ENCODE measurements around the gene FRYL. TPM values are rescaled to one million over a fixed set of nuclear protein-coding genes. Genes with fewer than 3 reads are reported as not detected.

Gene FRYL
- total and polyA plus RNA-seq, 2 of the 8 experiments (the other 6 are each of a cell fraction or from before 2014, with no cell fraction given): 8.0 to 36.5 TPM

- TF ChIP-seq CTCF (IDR thresholded peaks at IDR 0.05; ENCODE audit: control extremely low read depth in 1 of 3, insufficient read depth in 1 of 3, low read depth in 1 of 3, low read length in 3 of 3) (no peak), JUN (IDR thresholded peaks at IDR 0.05; ENCODE audit: low read depth, low read length) (no peak), POLR2A (IDR thresholded peaks at IDR 0.05; ENCODE audit: control extremely low read depth in 1 of 2, low read depth in 2 of 2, low read length in 2 of 2) (peak in 1 of 2 experiments; percentile 59; a peak in 2 of 3 replicates), SP4 (IDR thresholded peaks at IDR 0.05; ENCODE audit: low read length) (peak; percentile 57), NRF1 (IDR thresholded peaks at IDR 0.05; ENCODE audit: low read depth, low read length) (no peak), HDAC6 (IDR thresholded peaks at IDR 0.05; ENCODE audit: low read depth, low read length) (no peak), PHF8 (conservative IDR thresholded peaks at IDR 0.05; ENCODE audit: low read depth, low read length) (peak; percentile 27), ZNF274 (IDR thresholded peaks at IDR 0.05; ENCODE audit: borderline replicate concordance, extremely low read depth, low read length) (no peak), TBP (IDR thresholded peaks at IDR 0.05; ENCODE audit: low read depth, low read length) (peak; percentile 43; the same call in 1 of the 2 replicates), CBX5 (IDR thresholded peaks at IDR 0.05; ENCODE audit: low read depth, low read length) (no peak), TEAD4 (IDR thresholded peaks at IDR 0.05; ENCODE audit: low read depth, low read length) (no peak), CHD2 (IDR thresholded peaks at IDR 0.05; ENCODE audit: low read length) (peak; percentile 90), TAF1 (IDR thresholded peaks at IDR 0.05; ENCODE audit: low read depth, low read length) (peak; percentile 52), SP2 (IDR thresholded peaks at IDR 0.05; ENCODE audit: low read length) (peak; percentile 86), NANOG (IDR thresholded peaks at IDR 0.05; ENCODE audit: insufficient read depth, low read depth, low read length, poor library complexity, severe bottlenecking) (no peak), SIN3A (conservative IDR thresholded peaks at IDR 0.05 in 1 of 2, IDR thresholded peaks at IDR 0.05 in 1 of 2; ENCODE audit: low read depth in 1 of 2, low read length in 2 of 2) (0 out of 4 replicates have a peak, but pooled peaks have one; percentile 20 to 46), MAFK (IDR thresholded peaks at IDR 0.05; ENCODE audit: low read depth, low read length) (no peak), TCF12 (IDR thresholded peaks at IDR 0.05; ENCODE audit: low read depth, low read length) (no peak), RXRA (IDR thresholded peaks at IDR 0.05; ENCODE audit: insufficient read depth, low read depth, low read length) (no peak), SIRT6 (IDR thresholded peaks at IDR 0.05; ENCODE audit: low read length) (no peak), ASH2L (IDR thresholded peaks at IDR 0.05; ENCODE audit: low read length) (peak; percentile 32), BRCA1 (IDR thresholded peaks at IDR 0.05; ENCODE audit: low read depth, low read length) (no peak), SRF (IDR thresholded peaks at IDR 0.05; ENCODE audit: low read depth, low read length) (no peak), CEBPB (IDR thresholded peaks at IDR 0.05; ENCODE audit: low read depth, low read length) (no peak)
These were observed at the start of gene FRYL (continued) for GRCh38 chr4:48779998-48780864.

Measured in H1 (cell line).